Neutrophil (primary cell): ENCODE results near the gene CDH13.

Source experiments
- H3K27ac ChIP-seq: fragments of 200-600 bp; sonication (generic); 2 replicates; pipeline ENCODE4 v1.5.1; 2016; ENCODE audit warnings: mild to moderate bottlenecking, moderate library complexity
- H3K27me3 ChIP-seq: fragments of 200-600 bp; sonication (generic); 2 replicates; pipeline ENCODE4 v1.6.0; 2016; ENCODE audit warnings: mild to moderate bottlenecking
- H3K36me3 ChIP-seq: fragments of 200-600 bp; sonication (generic); 2 replicates; pipeline ENCODE4 v1.5.1; 2017
- H3K4me1 ChIP-seq, 2 experiments: fragments of 200-600 bp in 1 of 2; sonication (generic) in 1 of 2; 1 replicate in 1 of 2; 2 replicates in 1 of 2; pipeline versions ENCODE4 v1.5.1 to v1.6.1; 2013 to 2016; ENCODE audit warnings: low read depth in 1 of 2, low read length in 1 of 2, mild to moderate bottlenecking in 1 of 2, moderate library complexity in 1 of 2; ENCODE audit not compliant: control insufficient read depth in 1 of 2, insufficient read depth in 1 of 2
- H3K4me3 ChIP-seq, 2 experiments: fragments of 200-600 bp in 1 of 2; sonication (generic) in 1 of 2; 1 replicate in 1 of 2; 2 replicates in 1 of 2; pipeline ENCODE4 v1.5.1; 2013 to 2016; ENCODE audit warnings: low read depth in 1 of 2, low read length in 1 of 2, mild to moderate bottlenecking in 1 of 2, moderate library complexity in 1 of 2
- H3K9me3 ChIP-seq: fragments of 200-600 bp; sonication (generic); 2 replicates; pipeline ENCODE4 v1.5.1; 2016
- CTCF ChIP-seq: fragments of 200-600 bp; sonication (generic); IDR thresholded peaks from 2 replicates; pipeline ENCODE4 v1.5.1; 2016; ENCODE audit warnings: antibody characterized with exemption

CDH13 gene

GRCh38 chr16:83588070-83588469, 961.3 kb downstream of the CDH13 start:
- Histone ChIP-seq H3K4me3 (no peak overlapping the region), H3K36me3 (no peaks in the 10 kb centered on the region), H3K4me1 (no peaks in the 10 kb centered on the region), H3K27me3 (no peaks in the 10 kb centered on the region), H3K9me3 (no peaks in the 10 kb centered on the region), H3K27ac (no peak overlapping the region)
- TF ChIP-seq CTCF, result no peak

GRCh38 chr16:83589576-83589975, 962.8 kb downstream of the CDH13 start:
- Histone ChIP-seq H3K9me3 (no peaks in the 10 kb centered on the region), H3K36me3 (no peaks in the 10 kb centered on the region), H3K27me3 (no peaks in the 10 kb centered on the region), H3K4me1 (no peaks in the 10 kb centered on the region), H3K4me3 (no peak overlapping the region), H3K27ac (no peak overlapping the region)
- TF ChIP-seq CTCF, result no peak

- Histone ChIP-seq H3K27ac (no peak overlapping the region), H3K4me3 (no peak overlapping the region), H3K27me3 (no peaks in the 10 kb centered on the region), H3K36me3 (no peaks in the 10 kb centered on the region), H3K4me1 (no peaks in the 10 kb centered on the region), H3K9me3 (no peaks in the 10 kb centered on the region)
- no peak for TF ChIP-seq CTCF
Observed at GRCh38 chr16:83592778-83593177, 966.0 kb downstream of the CDH13 start.

GRCh38 chr16:83599789-83600462, 973.2 kb downstream of the CDH13 start:
- H3K27me3 ChIP-seq, result no peaks in the 10 kb centered on the region
- no peaks in the 10 kb centered on the region for H3K36me3 ChIP-seq
- H3K4me1 ChIP-seq, result no peaks in the 10 kb centered on the region
- no peak overlapping the region for H3K27ac ChIP-seq
- TF ChIP-seq CTCF, result no peak
- no peak overlapping the region for H3K4me3 ChIP-seq
- no peaks in the 10 kb centered on the region for H3K9me3 ChIP-seq

- no peak overlapping the region for H3K27ac ChIP-seq
- H3K9me3 ChIP-seq, result no peaks in the 10 kb centered on the region
- H3K27me3 ChIP-seq, result no peaks in the 10 kb centered on the region
- TF ChIP-seq CTCF, result no peak
- no peaks in the 10 kb centered on the region for H3K4me1 ChIP-seq
- H3K4me3 ChIP-seq, result no peak overlapping the region
- H3K36me3 ChIP-seq, result no peaks in the 10 kb centered on the region
Observed at GRCh38 chr16:83602761-83603722, 976.3 kb downstream of the CDH13 start.
